ENCODE data around the gene CLCN7. TPM values are rescaled to one million over a fixed set of nuclear protein-coding genes. Genes with fewer than 3 reads are reported as not detected.

CLCN7 gene
- total and polyA plus RNA-seq, 2 of the 13 experiments (the other 11 are each of a cell fraction or from before 2014, with no cell fraction given): 24.6 to 25.1 TPM

DNA sequence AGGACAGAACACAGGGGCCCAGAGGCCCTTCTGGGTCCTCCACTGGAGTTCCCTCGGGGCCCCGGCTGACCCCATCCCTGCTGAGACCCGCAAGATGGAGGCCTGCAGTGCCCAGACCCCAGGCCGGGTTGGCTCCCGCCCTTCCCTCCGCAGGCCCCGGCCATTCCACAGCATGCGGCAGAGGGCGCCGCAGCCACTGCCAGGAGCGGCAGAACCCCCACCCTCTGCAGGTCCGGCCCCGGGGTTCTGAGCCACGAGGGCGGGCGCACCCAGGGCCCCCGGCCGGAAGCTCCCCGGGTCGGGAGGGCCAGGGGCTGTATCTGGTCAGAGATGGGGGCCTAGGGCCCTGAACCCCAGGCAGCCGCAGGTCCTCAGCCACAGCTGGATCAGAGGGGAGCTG lies 46.3 kb downstream of the CLCN7 start:
- no TSS peak for BruUV-seq (replicated peaks)
- in situ Hi-C loops (cut with HindIII; ENCODE audit: extremely low pct_ligation_motif_present, low pct_unique_long_range_greater_than_20kb): no loop called here
- peak; percentile 55 for ATAC-seq
- H3K4me3 ChIP-seq (replicated peaks in 1 of 3; ENCODE audit: insufficient read depth in 1 of 3, low read depth in 2 of 3, low read length in 3 of 3): peak overlapping the region in 1 of 3 experiments; percentile 26; a peak in 1 of 6 replicates
- POLR2A ChIA-PET: interaction anchor here (1.0 to 3.1 kb wide), 3 partner anchors 8 to 48 kb away, joined by 3 to 47 read pairs (median 3); partner anchors contain the start of gene UQCC4
- peak overlapping the region; percentile 95; the same call in 1 of the 2 replicates for H3K4me2 ChIP-seq (ENCODE audit: low read depth, low read length)
- peaks cover 41% of the 10 kb centered on the region for H3K4me1 ChIP-seq (ENCODE audit: insufficient read depth, low read length)
- intact Hi-C loops (cut with micrococcal nuclease; ENCODE audit: unreplicated experiment): no loop called here
- H3K36me3 ChIP-seq (replicated peaks in 1 of 2; ENCODE audit: control insufficient read depth in 1 of 2, insufficient read depth in 2 of 2, low read length in 2 of 2): no peaks in the 10 kb centered on the region
- H3K9ac ChIP-seq (ENCODE audit: insufficient read depth, low read depth, low read length): no peak overlapping the region
- no peak overlapping the region for H3K27ac ChIP-seq (ENCODE audit: extremely low read length, insufficient read depth, low read length)
- FAIRE-seq: no peak
- no peaks in the 10 kb centered on the region for H3K79me2 ChIP-seq (ENCODE audit: insufficient read depth, low read length)
- no peak for DNase-seq (ENCODE audit: low spot score)
- H3K9me3 ChIP-seq (ENCODE audit: low read length): no peaks in the 10 kb centered on the region
- CTCF ChIA-PET (ENCODE audit: low intra/inter-chr PET ratio, low total read pairs): no interaction called here
- no peak overlapping the region for H2AFZ ChIP-seq (ENCODE audit: low read length)
- peaks cover 10 to 39% of the 10 kb centered on the region in 2 experiments for H3K27me3 ChIP-seq (ENCODE audit: control insufficient read depth in 1 of 2, insufficient read depth in 2 of 2, low read length in 2 of 2)
- no peaks in the 10 kb centered on the region for H4K20me1 ChIP-seq (ENCODE audit: insufficient read depth, low read length)
- no CpG with 5 or more reads among the region's 21 CpGs for WGBS (ENCODE audit: low lambda C conversion rate)
- TF ChIP-seq GABPB1 (CRISPR knock-in tag; IDR thresholded peaks at IDR 0.05) (peak; percentile 64; the same call in 1 of the 2 replicates), ZNF451 (CRISPR knock-in tag; IDR thresholded peaks at IDR 0.05) (no peak), ZBTB7B (CRISPR knock-in tag; IDR thresholded peaks at IDR 0.05) (0 out of 2 replicates have a peak, but pooled peaks have one; percentile 28), LCORL (IDR thresholded peaks at IDR 0.05) (no peak), LCORL (CRISPR knock-in tag; IDR thresholded peaks at IDR 0.05) (0 out of 2 replicates have a peak, but pooled peaks have one; percentile 32), PCBP1 (IDR thresholded peaks at IDR 0.05; ENCODE audit: borderline replicate concordance, low read depth, low read length) (0 out of 2 replicates have a peak, but pooled peaks have one; percentile 29), ZFX (CRISPR knock-in tag; IDR thresholded peaks at IDR 0.05; ENCODE audit: low read depth) (peak; percentile 68; the same call in 1 of the 2 replicates)
- TF ChIP-seq, protein P1, sequence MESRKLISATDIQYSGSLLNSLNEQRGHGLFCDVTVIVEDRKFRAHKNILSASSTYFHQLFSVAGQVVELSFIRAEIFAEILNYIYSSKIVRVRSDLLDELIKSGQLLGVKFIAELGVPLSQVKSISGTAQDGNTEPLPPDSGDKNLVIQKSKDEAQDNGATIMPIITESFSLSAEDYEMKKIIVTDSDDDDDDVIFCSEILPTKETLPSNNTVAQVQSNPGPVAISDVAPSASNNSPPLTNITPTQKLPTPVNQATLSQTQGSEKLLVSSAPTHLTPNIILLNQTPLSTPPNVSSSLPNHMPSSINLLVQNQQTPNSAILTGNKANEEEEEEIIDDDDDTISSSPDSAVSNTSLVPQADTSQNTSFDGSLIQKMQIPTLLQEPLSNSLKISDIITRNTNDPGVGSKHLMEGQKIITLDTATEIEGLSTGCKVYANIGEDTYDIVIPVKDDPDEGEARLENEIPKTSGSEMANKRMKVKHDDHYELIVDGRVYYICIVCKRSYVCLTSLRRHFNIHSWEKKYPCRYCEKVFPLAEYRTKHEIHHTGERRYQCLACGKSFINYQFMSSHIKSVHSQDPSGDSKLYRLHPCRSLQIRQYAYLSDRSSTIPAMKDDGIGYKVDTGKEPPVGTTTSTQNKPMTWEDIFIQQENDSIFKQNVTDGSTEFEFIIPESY (CRISPR knock-in tag; IDR thresholded peaks at IDR 0.05): 0 out of 2 replicates have a peak, but pooled peaks have one; percentile 14
- TF ChIP-seq, protein P2, sequence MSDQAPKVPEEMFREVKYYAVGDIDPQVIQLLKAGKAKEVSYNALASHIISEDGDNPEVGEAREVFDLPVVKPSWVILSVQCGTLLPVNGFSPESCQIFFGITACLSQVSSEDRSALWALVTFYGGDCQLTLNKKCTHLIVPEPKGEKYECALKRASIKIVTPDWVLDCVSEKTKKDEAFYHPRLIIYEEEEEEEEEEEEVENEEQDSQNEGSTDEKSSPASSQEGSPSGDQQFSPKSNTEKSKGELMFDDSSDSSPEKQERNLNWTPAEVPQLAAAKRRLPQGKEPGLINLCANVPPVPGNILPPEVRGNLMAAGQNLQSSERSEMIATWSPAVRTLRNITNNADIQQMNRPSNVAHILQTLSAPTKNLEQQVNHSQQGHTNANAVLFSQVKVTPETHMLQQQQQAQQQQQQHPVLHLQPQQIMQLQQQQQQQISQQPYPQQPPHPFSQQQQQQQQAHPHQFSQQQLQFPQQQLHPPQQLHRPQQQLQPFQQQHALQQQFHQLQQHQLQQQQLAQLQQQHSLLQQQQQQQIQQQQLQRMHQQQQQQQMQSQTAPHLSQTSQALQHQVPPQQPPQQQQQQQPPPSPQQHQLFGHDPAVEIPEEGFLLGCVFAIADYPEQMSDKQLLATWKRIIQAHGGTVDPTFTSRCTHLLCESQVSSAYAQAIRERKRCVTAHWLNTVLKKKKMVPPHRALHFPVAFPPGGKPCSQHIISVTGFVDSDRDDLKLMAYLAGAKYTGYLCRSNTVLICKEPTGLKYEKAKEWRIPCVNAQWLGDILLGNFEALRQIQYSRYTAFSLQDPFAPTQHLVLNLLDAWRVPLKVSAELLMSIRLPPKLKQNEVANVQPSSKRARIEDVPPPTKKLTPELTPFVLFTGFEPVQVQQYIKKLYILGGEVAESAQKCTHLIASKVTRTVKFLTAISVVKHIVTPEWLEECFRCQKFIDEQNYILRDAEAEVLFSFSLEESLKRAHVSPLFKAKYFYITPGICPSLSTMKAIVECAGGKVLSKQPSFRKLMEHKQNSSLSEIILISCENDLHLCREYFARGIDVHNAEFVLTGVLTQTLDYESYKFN (CRISPR knock-in tag; conservative IDR thresholded peaks at IDR 0.05): 0 out of 2 replicates have a peak, but pooled peaks have one; percentile 15
- TF ChIP-seq, protein P3, sequence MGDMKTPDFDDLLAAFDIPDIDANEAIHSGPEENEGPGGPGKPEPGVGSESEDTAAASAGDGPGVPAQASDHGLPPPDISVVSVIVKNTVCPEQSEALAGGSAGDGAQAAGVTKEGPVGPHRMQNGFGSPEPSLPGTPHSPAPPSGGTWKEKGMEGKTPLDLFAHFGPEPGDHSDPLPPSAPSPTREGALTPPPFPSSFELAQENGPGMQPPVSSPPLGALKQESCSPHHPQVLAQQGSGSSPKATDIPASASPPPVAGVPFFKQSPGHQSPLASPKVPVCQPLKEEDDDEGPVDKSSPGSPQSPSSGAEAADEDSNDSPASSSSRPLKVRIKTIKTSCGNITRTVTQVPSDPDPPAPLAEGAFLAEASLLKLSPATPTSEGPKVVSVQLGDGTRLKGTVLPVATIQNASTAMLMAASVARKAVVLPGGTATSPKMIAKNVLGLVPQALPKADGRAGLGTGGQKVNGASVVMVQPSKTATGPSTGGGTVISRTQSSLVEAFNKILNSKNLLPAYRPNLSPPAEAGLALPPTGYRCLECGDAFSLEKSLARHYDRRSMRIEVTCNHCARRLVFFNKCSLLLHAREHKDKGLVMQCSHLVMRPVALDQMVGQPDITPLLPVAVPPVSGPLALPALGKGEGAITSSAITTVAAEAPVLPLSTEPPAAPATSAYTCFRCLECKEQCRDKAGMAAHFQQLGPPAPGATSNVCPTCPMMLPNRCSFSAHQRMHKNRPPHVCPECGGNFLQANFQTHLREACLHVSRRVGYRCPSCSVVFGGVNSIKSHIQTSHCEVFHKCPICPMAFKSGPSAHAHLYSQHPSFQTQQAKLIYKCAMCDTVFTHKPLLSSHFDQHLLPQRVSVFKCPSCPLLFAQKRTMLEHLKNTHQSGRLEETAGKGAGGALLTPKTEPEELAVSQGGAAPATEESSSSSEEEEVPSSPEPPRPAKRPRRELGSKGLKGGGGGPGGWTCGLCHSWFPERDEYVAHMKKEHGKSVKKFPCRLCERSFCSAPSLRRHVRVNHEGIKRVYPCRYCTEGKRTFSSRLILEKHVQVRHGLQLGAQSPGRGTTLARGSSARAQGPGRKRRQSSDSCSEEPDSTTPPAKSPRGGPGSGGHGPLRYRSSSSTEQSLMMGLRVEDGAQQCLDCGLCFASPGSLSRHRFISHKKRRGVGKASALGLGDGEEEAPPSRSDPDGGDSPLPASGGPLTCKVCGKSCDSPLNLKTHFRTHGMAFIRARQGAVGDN (CRISPR knock-in tag; IDR thresholded peaks at IDR 0.05): peak; percentile 67
- TF ChIP-seq, protein P4, sequence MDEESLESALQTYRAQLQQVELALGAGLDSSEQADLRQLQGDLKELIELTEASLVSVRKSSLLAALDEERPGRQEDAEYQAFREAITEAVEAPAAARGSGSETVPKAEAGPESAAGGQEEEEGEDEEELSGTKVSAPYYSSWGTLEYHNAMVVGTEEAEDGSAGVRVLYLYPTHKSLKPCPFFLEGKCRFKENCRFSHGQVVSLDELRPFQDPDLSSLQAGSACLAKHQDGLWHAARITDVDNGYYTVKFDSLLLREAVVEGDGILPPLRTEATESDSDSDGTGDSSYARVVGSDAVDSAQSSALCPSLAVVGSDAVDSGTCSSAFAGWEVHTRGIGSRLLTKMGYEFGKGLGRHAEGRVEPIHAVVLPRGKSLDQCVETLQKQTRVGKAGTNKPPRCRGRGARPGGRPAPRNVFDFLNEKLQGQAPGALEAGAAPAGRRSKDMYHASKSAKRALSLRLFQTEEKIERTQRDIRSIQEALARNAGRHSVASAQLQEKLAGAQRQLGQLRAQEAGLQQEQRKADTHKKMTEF (CRISPR knock-in tag; IDR thresholded peaks at IDR 0.05): 0 out of 2 replicates have a peak, but pooled peaks have one; percentile 11
